ENCODE results near the gene CDKAL1. TPM values are rescaled to one million over a fixed set of nuclear protein-coding genes. Genes with fewer than 3 reads are reported as not detected.

CDKAL1 gene
- total and polyA plus RNA-seq, 2 donors, result 9.8 to 19.9 TPM

GRCh38 chr6:21180155-21180554 lies 645.9 kb downstream of the CDKAL1 start:
- WGBS, result 92% methylated on average over 1 of the region's 1 CpG

GRCh38 chr6:21180800-21181337 lies 646.6 kb downstream of the CDKAL1 start:
- no peak overlapping the region for H3K4me3 ChIP-seq (ENCODE audit: low read length in 2 of 2)
- no peaks in the 10 kb centered on the region for H3K27me3 ChIP-seq (ENCODE audit: control insufficient read depth in 2 of 2, insufficient read depth in 1 of 2, low read length in 1 of 2)
- no peaks in the 10 kb centered on the region for H3K36me3 ChIP-seq (ENCODE audit: control insufficient read depth in 2 of 2, insufficient read depth in 2 of 2, low read length in 1 of 2)
- peaks cover 0 to 2% of the 10 kb centered on the region in 2 donors for H3K9me3 ChIP-seq (ENCODE audit: control insufficient read depth in 2 of 2, insufficient read depth in 1 of 2, low read length in 1 of 2)
- no peak overlapping the region for H3K27ac ChIP-seq (ENCODE audit: low read depth in 1 of 2, low read length in 1 of 2)
- 96% methylated on average over 4 of the region's 4 CpGs for WGBS
- H3K4me1 ChIP-seq (ENCODE audit: control insufficient read depth in 2 of 2, insufficient read depth in 2 of 2, low read length in 2 of 2), result no peaks in the 10 kb centered on the region
- no peak for DNase-seq (ENCODE audit: low read depth in 6 of 9, low spot score in 9 of 9)

More at GRCh38 chr6:21180155-21180554, 645.9 kb downstream of the CDKAL1 start:
- no peaks in the 10 kb centered on the region for H3K27me3 ChIP-seq (ENCODE audit: control insufficient read depth in 2 of 2, insufficient read depth in 1 of 2, low read length in 1 of 2)
- no peak overlapping the region for H3K4me3 ChIP-seq (ENCODE audit: low read length in 2 of 2)
- no peaks in the 10 kb centered on the region for H3K4me1 ChIP-seq (ENCODE audit: control insufficient read depth in 2 of 2, insufficient read depth in 2 of 2, low read length in 2 of 2)
- no peaks in the 10 kb centered on the region for H3K36me3 ChIP-seq (ENCODE audit: control insufficient read depth in 2 of 2, insufficient read depth in 2 of 2, low read length in 1 of 2)
- peaks cover 0 to 2% of the 10 kb centered on the region in 2 donors for H3K9me3 ChIP-seq (ENCODE audit: control insufficient read depth in 2 of 2, insufficient read depth in 1 of 2, low read length in 1 of 2)
- no peak overlapping the region for H3K27ac ChIP-seq (ENCODE audit: low read depth in 1 of 2, low read length in 1 of 2)
- DNase-seq (ENCODE audit: low read depth in 6 of 9, low spot score in 9 of 9), result no peak

GRCh38 chr6:21181866-21182265 lies 647.6 kb downstream of the CDKAL1 start:
- Histone ChIP-seq H3K27me3 (ENCODE audit: control insufficient read depth in 2 of 2, insufficient read depth in 1 of 2, low read length in 1 of 2) (no peaks in the 10 kb centered on the region), H3K4me3 (ENCODE audit: low read length in 2 of 2) (no peak overlapping the region), H3K4me1 (ENCODE audit: control insufficient read depth in 2 of 2, insufficient read depth in 2 of 2, low read length in 2 of 2) (no peaks in the 10 kb centered on the region), H3K27ac (ENCODE audit: low read depth in 1 of 2, low read length in 1 of 2) (no peak overlapping the region), H3K9me3 (ENCODE audit: control insufficient read depth in 2 of 2, insufficient read depth in 1 of 2, low read length in 1 of 2) (peaks cover 0 to 2% of the 10 kb centered on the region in 2 donors), H3K36me3 (ENCODE audit: control insufficient read depth in 2 of 2, insufficient read depth in 2 of 2, low read length in 1 of 2) (no peaks in the 10 kb centered on the region)
- no peak for DNase-seq (ENCODE audit: low read depth in 6 of 9, low spot score in 9 of 9)
- 99% methylated on average over 1 of the region's 1 CpG for WGBS

- DNase-seq (ENCODE audit: low read depth in 6 of 9, low spot score in 9 of 9), result no peak
- Histone ChIP-seq H3K4me1 (ENCODE audit: control insufficient read depth in 2 of 2, insufficient read depth in 2 of 2, low read length in 2 of 2) (no peaks in the 10 kb centered on the region), H3K9me3 (ENCODE audit: control insufficient read depth in 2 of 2, insufficient read depth in 1 of 2, low read length in 1 of 2) (peaks cover 0 to 2% of the 10 kb centered on the region in 2 donors), H3K36me3 (ENCODE audit: control insufficient read depth in 2 of 2, insufficient read depth in 2 of 2, low read length in 1 of 2) (no peaks in the 10 kb centered on the region), H3K27me3 (ENCODE audit: control insufficient read depth in 2 of 2, insufficient read depth in 1 of 2, low read length in 1 of 2) (no peaks in the 10 kb centered on the region), H3K4me3 (ENCODE audit: low read length in 2 of 2) (no peak overlapping the region), H3K27ac (ENCODE audit: low read depth in 1 of 2, low read length in 1 of 2) (no peak overlapping the region)
These were observed 648.3 kb downstream of the CDKAL1 start for GRCh38 chr6:21182589-21182988.

- Histone ChIP-seq H3K27ac (ENCODE audit: low read depth in 1 of 2, low read length in 1 of 2) (no peak overlapping the region), H3K4me3 (ENCODE audit: low read length in 2 of 2) (no peak overlapping the region), H3K27me3 (ENCODE audit: control insufficient read depth in 2 of 2, insufficient read depth in 1 of 2, low read length in 1 of 2) (no peaks in the 10 kb centered on the region), H3K4me1 (ENCODE audit: control insufficient read depth in 2 of 2, insufficient read depth in 2 of 2, low read length in 2 of 2) (peaks cover 5 to 9% of the 10 kb centered on the region in 2 donors), H3K9me3 (ENCODE audit: control insufficient read depth in 2 of 2, insufficient read depth in 1 of 2, low read length in 1 of 2) (no peaks in the 10 kb centered on the region), H3K36me3 (ENCODE audit: control insufficient read depth in 2 of 2, insufficient read depth in 2 of 2, low read length in 1 of 2) (no peaks in the 10 kb centered on the region)
- 86% methylated on average over 4 of the region's 4 CpGs for WGBS
- no peak for DNase-seq (ENCODE audit: low read depth in 6 of 9, low spot score in 9 of 9)
These were observed 651.7 kb downstream of the CDKAL1 start for GRCh38 chr6:21185861-21186478.

GRCh38 chr6:21186479-21187055 lies 652.3 kb downstream of the CDKAL1 start:
- 47% methylated on average over 2 of the region's 2 CpGs for WGBS
- Histone ChIP-seq H3K27me3 (ENCODE audit: control insufficient read depth in 2 of 2, insufficient read depth in 1 of 2, low read length in 1 of 2) (no peaks in the 10 kb centered on the region), H3K4me1 (ENCODE audit: control insufficient read depth in 2 of 2, insufficient read depth in 2 of 2, low read length in 2 of 2) (peaks cover 5 to 11% of the 10 kb centered on the region in 2 donors), H3K9me3 (ENCODE audit: control insufficient read depth in 2 of 2, insufficient read depth in 1 of 2, low read length in 1 of 2) (no peaks in the 10 kb centered on the region), H3K27ac (ENCODE audit: low read depth in 1 of 2, low read length in 1 of 2) (no peak overlapping the region), H3K4me3 (ENCODE audit: low read length in 2 of 2) (no peak overlapping the region), H3K36me3 (ENCODE audit: control insufficient read depth in 2 of 2, insufficient read depth in 2 of 2, low read length in 1 of 2) (no peaks in the 10 kb centered on the region)
- DNase-seq (ENCODE audit: low read depth in 6 of 9, low spot score in 9 of 9), result no peak

- H3K4me3 ChIP-seq (ENCODE audit: low read length in 2 of 2), result no peak overlapping the region
- H3K4me1 ChIP-seq (ENCODE audit: control insufficient read depth in 2 of 2, insufficient read depth in 2 of 2, low read length in 2 of 2), result peaks cover 5 to 13% of the 10 kb centered on the region in 2 donors
- DNase-seq (ENCODE audit: low read depth in 6 of 9, low spot score in 9 of 9), result no peak
- H3K27ac ChIP-seq (ENCODE audit: low read depth in 1 of 2, low read length in 1 of 2), result no peak overlapping the region
- no peaks in the 10 kb centered on the region for H3K36me3 ChIP-seq (ENCODE audit: control insufficient read depth in 2 of 2, insufficient read depth in 2 of 2, low read length in 1 of 2)
- H3K9me3 ChIP-seq (ENCODE audit: control insufficient read depth in 2 of 2, insufficient read depth in 1 of 2, low read length in 1 of 2), result no peaks in the 10 kb centered on the region
- no peaks in the 10 kb centered on the region for H3K27me3 ChIP-seq (ENCODE audit: control insufficient read depth in 2 of 2, insufficient read depth in 1 of 2, low read length in 1 of 2)
- 95% methylated on average over 2 of the region's 2 CpGs for WGBS
These were observed 653.2 kb downstream of the CDKAL1 start for GRCh38 chr6:21187485-21187884.

- H3K27ac ChIP-seq (ENCODE audit: low read depth in 1 of 2, low read length in 1 of 2), result peak overlapping the region in 1 of 2 donors; percentile 39
- H3K4me3 ChIP-seq (ENCODE audit: low read length in 2 of 2), result no peak overlapping the region
- H3K36me3 ChIP-seq (ENCODE audit: control insufficient read depth in 2 of 2, insufficient read depth in 2 of 2, low read length in 1 of 2), result no peaks in the 10 kb centered on the region
- peak in 6 of 9 donors; percentile 7 to 64 (median 15) for DNase-seq (ENCODE audit: low read depth in 6 of 9, low spot score in 9 of 9)
- WGBS, result 39% methylated on average over 9 of the region's 9 CpGs
- H3K9me3 ChIP-seq (ENCODE audit: control insufficient read depth in 2 of 2, insufficient read depth in 1 of 2, low read length in 1 of 2), result peaks cover 0 to 3% of the 10 kb centered on the region in 2 donors
- peaks cover 5 to 13% of the 10 kb centered on the region in 2 donors for H3K4me1 ChIP-seq (ENCODE audit: control insufficient read depth in 2 of 2, insufficient read depth in 2 of 2, low read length in 2 of 2)
- no peaks in the 10 kb centered on the region for H3K27me3 ChIP-seq (ENCODE audit: control insufficient read depth in 2 of 2, insufficient read depth in 1 of 2, low read length in 1 of 2)
These were observed 654.4 kb downstream of the CDKAL1 start for GRCh38 chr6:21188505-21189223.

GRCh38 chr6:21189759-21190158 lies 655.5 kb downstream of the CDKAL1 start:
- Histone ChIP-seq H3K4me1 (ENCODE audit: control insufficient read depth in 2 of 2, insufficient read depth in 2 of 2, low read length in 2 of 2) (peaks cover 5 to 13% of the 10 kb centered on the region in 2 donors), H3K4me3 (ENCODE audit: low read length in 2 of 2) (no peak overlapping the region), H3K36me3 (ENCODE audit: control insufficient read depth in 2 of 2, insufficient read depth in 2 of 2, low read length in 1 of 2) (no peaks in the 10 kb centered on the region), H3K27me3 (ENCODE audit: control insufficient read depth in 2 of 2, insufficient read depth in 1 of 2, low read length in 1 of 2) (no peaks in the 10 kb centered on the region), H3K27ac (ENCODE audit: low read depth in 1 of 2, low read length in 1 of 2) (no peak overlapping the region), H3K9me3 (ENCODE audit: control insufficient read depth in 2 of 2, insufficient read depth in 1 of 2, low read length in 1 of 2) (peaks cover 0 to 3% of the 10 kb centered on the region in 2 donors)
- no peak for DNase-seq (ENCODE audit: low read depth in 6 of 9, low spot score in 9 of 9)
- 97% methylated on average over 4 of the region's 4 CpGs for WGBS

Measured in thymus (tissue), 11 donors.